Epithelial cell of proximal tubule (primary cell): ENCODE measurements around the gene NR1H2. TPM values are rescaled to one million over a fixed set of nuclear protein-coding genes. Genes with fewer than 3 reads are reported as not detected.

Experiments used
- DNase-seq: peaks from one replicate; pipeline ENCODE4 v3.0.0-alpha.2; 2011; ENCODE audit warnings: low read depth
- H3K4me3 ChIP-seq: 2 replicates; pipeline ENCODE4 v1.5.1; 2011; ENCODE audit warnings: low read depth, mild to moderate bottlenecking, low read length
- total RNA-seq: library from RNA; depleted of rRNA; stranded (reverse); fragments of >200 nt; gene quantifications from 2 replicates; pipeline ENCODE4 v1.2.3, GENCODE V29; 2015
- TF ChIP-seq, protein P1 (sequence below): conservative IDR thresholded peaks from 2 replicates; pipeline ENCODE4 v1.5.1; 2012; ENCODE audit warnings: low read depth, mild to moderate bottlenecking, low read length

Gene NR1H2
- total RNA-seq, 1 donor from 2014 or later: 67.5 TPM

DNA sequence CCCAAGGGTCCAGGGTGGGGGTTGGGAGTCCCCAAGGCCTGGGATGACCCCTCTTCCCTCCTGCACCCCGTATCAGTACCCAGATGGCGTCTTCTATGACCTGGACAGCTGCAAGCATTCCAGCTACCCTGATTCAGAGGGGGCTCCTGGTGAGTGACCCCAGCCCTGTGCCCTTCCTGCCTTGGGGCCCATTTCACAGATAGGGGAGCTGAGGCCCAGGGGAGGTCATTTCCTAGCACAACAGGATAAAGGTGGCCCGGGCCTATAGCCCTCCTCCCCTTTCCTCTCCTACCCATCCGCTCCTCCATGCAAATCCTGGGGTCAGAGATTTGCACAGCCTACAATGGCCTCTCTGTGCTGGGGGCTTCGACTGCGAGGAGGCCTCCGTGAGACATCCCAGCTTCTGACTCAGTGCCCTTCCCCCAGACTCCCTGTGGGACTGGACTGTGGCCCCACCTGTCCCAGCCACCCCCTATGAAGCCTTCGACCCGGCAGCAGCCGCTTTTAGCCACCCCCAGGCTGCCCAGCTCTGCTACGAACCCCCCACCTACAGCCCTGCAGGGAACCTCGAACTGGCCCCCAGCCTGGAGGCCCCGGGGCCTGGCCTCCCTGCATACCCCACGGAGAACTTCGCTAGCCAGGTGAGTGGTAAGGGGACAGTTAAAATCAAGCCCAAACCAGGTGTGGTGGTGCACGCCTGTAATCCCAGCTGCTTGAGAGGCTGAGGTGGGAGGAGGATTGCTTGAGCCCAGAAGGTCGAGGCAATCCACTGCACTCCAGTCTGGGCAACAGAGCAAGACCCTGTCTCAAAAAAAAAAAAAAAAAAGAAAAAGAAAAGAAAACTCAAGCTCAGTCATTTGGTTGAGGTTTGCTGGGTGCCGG, 46.4 kb downstream of the NR1H2 start:
- DNase-seq: no peak
- TF ChIP-seq, protein P1, sequence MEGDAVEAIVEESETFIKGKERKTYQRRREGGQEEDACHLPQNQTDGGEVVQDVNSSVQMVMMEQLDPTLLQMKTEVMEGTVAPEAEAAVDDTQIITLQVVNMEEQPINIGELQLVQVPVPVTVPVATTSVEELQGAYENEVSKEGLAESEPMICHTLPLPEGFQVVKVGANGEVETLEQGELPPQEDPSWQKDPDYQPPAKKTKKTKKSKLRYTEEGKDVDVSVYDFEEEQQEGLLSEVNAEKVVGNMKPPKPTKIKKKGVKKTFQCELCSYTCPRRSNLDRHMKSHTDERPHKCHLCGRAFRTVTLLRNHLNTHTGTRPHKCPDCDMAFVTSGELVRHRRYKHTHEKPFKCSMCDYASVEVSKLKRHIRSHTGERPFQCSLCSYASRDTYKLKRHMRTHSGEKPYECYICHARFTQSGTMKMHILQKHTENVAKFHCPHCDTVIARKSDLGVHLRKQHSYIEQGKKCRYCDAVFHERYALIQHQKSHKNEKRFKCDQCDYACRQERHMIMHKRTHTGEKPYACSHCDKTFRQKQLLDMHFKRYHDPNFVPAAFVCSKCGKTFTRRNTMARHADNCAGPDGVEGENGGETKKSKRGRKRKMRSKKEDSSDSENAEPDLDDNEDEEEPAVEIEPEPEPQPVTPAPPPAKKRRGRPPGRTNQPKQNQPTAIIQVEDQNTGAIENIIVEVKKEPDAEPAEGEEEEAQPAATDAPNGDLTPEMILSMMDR: no peak
- no peak overlapping the region for H3K4me3 ChIP-seq

DNA sequence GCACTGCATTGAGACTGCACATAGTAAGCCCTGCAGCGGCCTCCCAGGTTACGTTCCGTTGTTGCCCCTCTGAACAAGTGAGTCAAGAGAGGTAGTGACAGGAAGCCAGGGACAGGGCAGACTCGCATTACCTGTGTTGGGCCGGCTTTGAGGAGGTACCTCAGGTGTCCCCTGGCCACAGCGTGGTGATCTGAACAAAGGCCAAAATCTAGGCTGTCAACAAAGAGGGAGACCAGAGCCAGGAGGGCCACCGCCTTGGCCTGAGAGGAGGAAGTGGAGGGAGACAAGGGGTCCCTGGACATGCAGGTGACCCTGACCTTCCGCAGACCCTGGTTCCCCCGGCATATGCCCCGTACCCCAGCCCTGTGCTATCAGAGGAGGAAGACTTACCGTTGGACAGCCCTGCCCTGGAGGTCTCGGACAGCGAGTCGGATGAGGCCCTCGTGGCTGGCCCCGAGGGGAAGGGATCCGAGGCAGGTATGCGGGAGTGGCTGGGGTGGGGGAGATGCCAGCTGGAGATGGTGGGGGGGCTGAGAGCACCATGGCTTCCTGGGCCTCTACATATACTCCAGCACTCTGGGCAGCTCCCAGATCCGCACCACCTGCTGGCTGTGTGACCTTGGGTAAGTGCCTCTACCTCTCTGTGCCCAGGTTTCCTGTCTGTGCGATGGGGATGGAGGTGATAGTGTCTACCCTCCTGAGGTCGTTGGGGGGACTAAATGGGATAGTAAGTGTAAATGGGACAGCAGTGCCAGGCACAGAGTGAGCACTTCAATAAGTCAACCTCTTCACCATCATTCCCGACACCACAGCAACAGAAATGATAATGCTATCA, 47.2 kb downstream of the NR1H2 start:
- no peak for DNase-seq
- no peak overlapping the region for H3K4me3 ChIP-seq
- TF ChIP-seq, protein P1: no peak

DNA sequence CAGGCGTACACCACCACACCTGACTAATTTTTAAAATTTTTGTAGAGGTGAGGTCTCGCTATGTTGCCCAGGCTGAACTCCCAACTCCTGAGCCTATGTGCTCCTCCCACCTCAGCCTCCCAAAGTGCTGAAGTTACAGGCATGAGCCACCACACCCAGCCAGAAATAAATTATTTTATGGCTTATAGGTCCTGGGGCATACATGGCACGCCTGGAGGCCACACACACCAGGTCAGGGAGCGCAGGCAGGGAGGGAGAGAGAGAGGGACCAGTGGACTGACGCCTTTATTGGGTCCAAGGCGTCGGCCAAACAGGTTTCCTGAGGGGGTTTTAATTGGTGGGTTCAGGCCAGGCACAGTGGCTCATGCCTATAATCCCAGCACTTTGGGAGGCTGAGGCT, 49.3 kb downstream of the NR1H2 start:
- no peak overlapping the region for H3K4me3 ChIP-seq
- TF ChIP-seq, protein P1: no peak
- DNase-seq: no peak

DNA sequence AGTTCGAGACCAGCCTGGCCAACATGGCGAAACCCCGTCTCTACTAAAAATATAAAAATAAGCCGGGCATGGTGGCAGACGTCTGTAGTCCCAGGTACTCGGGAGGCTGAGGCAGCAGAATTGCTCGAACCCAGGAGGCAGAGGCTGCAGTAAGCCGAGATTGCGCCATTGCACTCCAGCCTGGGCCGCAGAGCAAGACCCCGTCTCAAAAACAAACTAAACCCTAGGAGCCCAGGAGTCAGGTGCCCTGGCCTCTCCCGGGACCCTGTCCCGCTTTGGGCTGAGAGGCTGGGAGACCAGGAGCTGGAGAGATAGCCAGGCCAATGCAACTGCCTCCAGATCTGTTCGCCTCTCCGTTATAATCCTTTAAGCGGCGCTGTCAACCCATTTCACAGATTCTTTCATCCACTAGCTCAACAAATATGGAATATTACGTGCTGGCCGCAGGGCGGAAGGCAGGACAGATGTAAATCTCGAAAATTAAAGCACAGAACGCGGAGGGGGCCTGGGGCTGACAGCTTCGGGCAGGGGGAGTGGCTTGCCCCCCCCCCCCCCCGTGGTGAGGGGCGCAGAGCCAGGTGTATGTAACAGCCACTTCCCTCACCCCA, 51.2 kb downstream of the NR1H2 start:
- peak overlapping the region; percentile 31 for H3K4me3 ChIP-seq
- TF ChIP-seq, protein P1: no peak
- DNase-seq: no peak

DNA sequence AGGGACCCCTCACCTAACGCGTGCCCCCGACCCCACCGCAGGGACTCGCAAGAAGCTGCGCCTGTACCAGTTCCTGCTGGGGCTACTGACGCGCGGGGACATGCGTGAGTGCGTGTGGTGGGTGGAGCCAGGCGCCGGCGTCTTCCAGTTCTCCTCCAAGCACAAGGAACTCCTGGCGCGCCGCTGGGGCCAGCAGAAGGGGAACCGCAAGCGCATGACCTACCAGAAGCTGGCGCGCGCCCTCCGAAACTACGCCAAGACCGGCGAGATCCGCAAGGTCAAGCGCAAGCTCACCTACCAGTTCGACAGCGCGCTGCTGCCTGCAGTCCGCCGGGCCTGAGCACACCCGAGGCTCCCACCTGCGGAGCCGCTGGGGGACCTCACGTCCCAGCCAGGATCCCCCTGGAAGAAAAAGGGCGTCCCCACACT, 51.8 kb downstream of the NR1H2 start:
- DNase-seq: no peak
- TF ChIP-seq, protein P1: no peak
- peak overlapping the region; percentile 31 for H3K4me3 ChIP-seq

DNA sequence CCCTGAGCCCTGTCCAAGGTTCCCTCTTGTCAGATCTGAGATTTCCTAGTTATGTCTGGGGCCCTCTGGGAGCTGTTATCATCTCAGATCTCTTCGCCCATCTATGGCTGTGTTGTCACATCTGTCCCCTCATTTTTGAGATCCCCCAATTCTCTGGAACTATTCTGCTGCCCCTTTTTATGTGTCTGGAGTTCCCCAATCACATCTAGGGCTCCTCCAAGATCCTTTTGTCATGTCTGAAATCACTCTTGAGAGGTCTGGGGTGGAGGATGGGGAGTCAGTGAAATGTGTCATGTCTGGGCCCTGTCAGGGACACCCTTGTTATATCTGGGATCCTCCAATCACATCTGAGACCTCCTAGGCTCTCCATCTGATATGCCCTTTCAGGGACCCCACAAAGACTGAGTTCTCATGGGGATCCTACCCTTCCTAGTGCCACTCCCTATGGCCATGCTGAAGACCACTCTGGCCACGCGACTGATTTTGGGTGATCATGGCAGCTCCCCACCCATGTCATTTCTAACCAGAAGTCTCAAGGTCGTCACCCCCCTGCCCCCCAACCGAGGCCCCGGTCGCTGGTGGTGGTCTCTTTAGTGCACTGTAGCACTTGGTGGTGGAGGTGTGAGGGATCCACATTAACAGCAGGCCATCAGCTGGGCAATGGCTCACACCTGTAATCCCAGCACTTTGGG, 52.7 kb downstream of the NR1H2 start:
- DNase-seq: no peak

More for the DNA sequence above, 52.7 kb downstream of the NR1H2 start:
- TF ChIP-seq, protein P1: no peak
- H3K4me3 ChIP-seq: no peak overlapping the region
